Measurements from ENCODE around the gene RUFY3. TPM values are rescaled to one million over a fixed set of nuclear protein-coding genes. Genes with fewer than 3 reads are reported as not detected.
A peak's percentile ranks its signal among the peaks of the same experiment; 100 is the strongest.
"Not testable (repeated sequence)": the region's sequence is repeated elsewhere in the genome, so short reads cannot be mapped to it uniquely, and the experiment has no call there.

RUFY3 gene
- total and polyA plus RNA-seq, 9 of the 15 experiments (the other 6 are each of a cell fraction or from before 2014, with no cell fraction given) = 4.2 to 31.1 (median 21.5) TPM

- FAIRE-seq = no peak
- in situ Hi-C loops (cut with MboI) = no loop called here
- ATAC-seq = 0 out of 3 replicates have a peak, but pooled peaks have one; percentile 29
- POLR2A ChIA-PET = interaction anchor here (1.1 kb wide), 1 partner anchor 10 kb away, joined by 4 read pairs; no protein-coding TSS in a partner anchor
- Histone ChIP-seq H4K20me1 (replicated peaks; ENCODE audit: control insufficient read depth, insufficient read depth, low read length) (no peaks in the 10 kb centered on the region), H3K4me2 (ENCODE audit: insufficient read depth, low read length) (no peak overlapping the region), H3K9me3 (replicated peaks; ENCODE audit: control insufficient read depth, insufficient read depth, low read depth, low read length) (no peaks in the 10 kb centered on the region), H3K27me3 (ENCODE audit: control insufficient read depth in 2 of 2, insufficient read depth in 2 of 2, low read length in 2 of 2) (no peaks in the 10 kb centered on the region), H3K36me3 (ENCODE audit: control insufficient read depth, insufficient read depth, low read length) (no peaks in the 10 kb centered on the region; the same call in 2 of the 3 replicates), H3K9ac (ENCODE audit: insufficient read depth in 1 of 2, low read depth in 2 of 2, low read length in 2 of 2) (no peak overlapping the region; a peak in 1 of 4 replicates), H3K27ac (ENCODE audit: extremely low read depth, low read depth, low read length) (no peak overlapping the region), H3K9me1 (ENCODE audit: control insufficient read depth, insufficient read depth, low read length) (no peaks in the 10 kb centered on the region), H3K4me1 (replicated peaks in 1 of 2; ENCODE audit: control insufficient read depth in 2 of 2, insufficient read depth in 2 of 2, low read length in 2 of 2) (peaks cover 0 to 5% of the 10 kb centered on the region in 2 experiments; a peak in 3 of 5 replicates), H3K4me3 (no peak overlapping the region), H2AFZ (ENCODE audit: low read depth, low read length) (no peak overlapping the region), H3K79me2 (ENCODE audit: control insufficient read depth, insufficient read depth, low read length) (no peaks in the 10 kb centered on the region)
- DNase-seq (ENCODE audit: extremely low read depth in 1 of 4, low spot score in 3 of 4) = no peak
- 80% methylated on average over 11 of the region's 11 CpGs for WGBS (ENCODE audit: insufficient coverage, low coverage, missing lambda C conversion rate)
- no TSS peak for BruUV-seq (replicated peaks)
- intact Hi-C loops (cut with micrococcal nuclease) = no loop called here
- CTCF ChIA-PET (ENCODE audit: low intra/inter-chr PET ratio) = no interaction called here
- peak; percentile 51; the same call in 1 of the 2 replicates for TF ChIP-seq ZBTB33 (CRISPR knock-in tag; IDR thresholded peaks at IDR 0.05)
- no peak for TF ChIP-seq ILK (tag; IDR thresholded peaks at IDR 0.05; ENCODE audit: borderline replicate concordance, low read depth)
- no peak for TF ChIP-seq RNF219 (CRISPR knock-in tag; IDR thresholded peaks at IDR 0.05)
- TF ChIP-seq ZBTB11 (CRISPR knock-in tag; IDR thresholded peaks at IDR 0.05) = no peak
Measured at GRCh38 chr4:70728091-70728490, 6.3 kb downstream of the RUFY3 start.

GRCh38 chr4:70732878-70733277 lies 11.1 kb downstream of the RUFY3 start:
- H3K4me2 ChIP-seq (ENCODE audit: insufficient read depth, low read length); H3K4me1 ChIP-seq (replicated peaks in 1 of 2; ENCODE audit: control insufficient read depth in 2 of 2, insufficient read depth in 2 of 2, low read length in 2 of 2); H3K9me1 ChIP-seq (ENCODE audit: control insufficient read depth, insufficient read depth, low read length); H3K79me2 ChIP-seq (ENCODE audit: control insufficient read depth, insufficient read depth, low read length); ATAC-seq; H3K9me3 ChIP-seq (replicated peaks; ENCODE audit: control insufficient read depth, insufficient read depth, low read depth, low read length); BruUV-seq (replicated peaks); DNase-seq (ENCODE audit: extremely low read depth in 1 of 4, low spot score in 3 of 4); H3K4me3 ChIP-seq; H2AFZ ChIP-seq (ENCODE audit: low read depth, low read length); H3K36me3 ChIP-seq (ENCODE audit: control insufficient read depth, insufficient read depth, low read length); in situ Hi-C loops (cut with MboI); H3K27me3 ChIP-seq (ENCODE audit: control insufficient read depth in 2 of 2, insufficient read depth in 2 of 2, low read length in 2 of 2); FAIRE-seq; H4K20me1 ChIP-seq (replicated peaks; ENCODE audit: control insufficient read depth, insufficient read depth, low read length); CTCF ChIA-PET (ENCODE audit: low intra/inter-chr PET ratio); intact Hi-C loops (cut with micrococcal nuclease); H3K27ac ChIP-seq (ENCODE audit: extremely low read depth, low read depth, low read length); H3K9ac ChIP-seq (ENCODE audit: insufficient read depth in 1 of 2, low read depth in 2 of 2, low read length in 2 of 2): not testable (repeated sequence)
- POLR2A ChIA-PET = interaction anchor here (1.8 kb wide), 1 partner anchor 10 kb away, joined by 7 read pairs; the partner anchor contains the start of gene RUFY3
- 52% methylated on average over 2 of the region's 9 CpGs for WGBS (ENCODE audit: insufficient coverage, low coverage, missing lambda C conversion rate)

All from K562 (cell line).